Measurements from ENCODE around the gene KIAA0513. TPM values are rescaled to one million over a fixed set of nuclear protein-coding genes. Genes with fewer than 3 reads are reported as not detected.

The KIAA0513 gene
- total RNA-seq, 1 donor from 2014 or later = 21.7 TPM

- no peak overlapping the region for H3K27ac ChIP-seq
- H3K4me3 ChIP-seq = no peak overlapping the region
- intact Hi-C loops (cut with DNase I) = no loop called here
- DNase-seq (no peak), ATAC-seq (no peak)
- no peak for TF ChIP-seq CTCF (IDR thresholded peaks at IDR 0.05)
- no peaks in the 10 kb centered on the region for H3K36me3 ChIP-seq
- no peaks in the 10 kb centered on the region for H3K27me3 ChIP-seq
- H3K9me3 ChIP-seq = no peaks in the 10 kb centered on the region
- H3K4me1 ChIP-seq = peaks cover 11% of the 10 kb centered on the region
Observed at GRCh38 chr16:85141491-85142128, 114.0 kb downstream of the KIAA0513 start.

GRCh38 chr16:85142129-85142513 is 114.5 kb downstream of the KIAA0513 start:
- no peak for TF ChIP-seq CTCF (IDR thresholded peaks at IDR 0.05)
- Histone ChIP-seq H3K27ac (no peak overlapping the region), H3K36me3 (no peaks in the 10 kb centered on the region), H3K27me3 (no peaks in the 10 kb centered on the region), H3K4me3 (no peak overlapping the region), H3K9me3 (no peaks in the 10 kb centered on the region), H3K4me1 (peaks cover 6% of the 10 kb centered on the region)
- intact Hi-C loops (cut with DNase I) = no loop called here
- no peak for ATAC-seq
- no peak for DNase-seq

GRCh38 chr16:85142771-85143211 is 115.2 kb downstream of the KIAA0513 start:
- Histone ChIP-seq H3K36me3 (no peaks in the 10 kb centered on the region), H3K27me3 (no peaks in the 10 kb centered on the region), H3K9me3 (no peaks in the 10 kb centered on the region), H3K27ac (no peak overlapping the region), H3K4me3 (no peak overlapping the region), H3K4me1 (peaks cover 2% of the 10 kb centered on the region)
- TF ChIP-seq CTCF (IDR thresholded peaks at IDR 0.05) = no peak
- intact Hi-C loops (cut with DNase I) = no loop called here
- no peak for DNase-seq
- ATAC-seq = no peak

Other genes starting within 250 kb of the KIAA0513 start
- 61.9 TPM for gene CRISPLD2, start 207.8 kb upstream of the KIAA0513 start, total RNA-seq
- gene ZDHHC7, start 16.3 kb upstream of the KIAA0513 start, total RNA-seq = 79.7 TPM
- gene CIBAR2, start 84.7 kb downstream of the KIAA0513 start, total RNA-seq = not detected

All from upper lobe of right lung (tissue), 1 donor.